NCI-H526 (cell line): ENCODE results near the gene EFHC1.
"Not testable (repeated sequence)": the region's sequence is repeated elsewhere in the genome, so short reads cannot be mapped to it uniquely, and the experiment has no call there.

Source experiments
- DNase-seq, 2 experiments: peaks; one replicate each; lab custom pipeline; 2025; lab: John Stamatoyannopoulos, UW

The EFHC1 gene

DNA sequence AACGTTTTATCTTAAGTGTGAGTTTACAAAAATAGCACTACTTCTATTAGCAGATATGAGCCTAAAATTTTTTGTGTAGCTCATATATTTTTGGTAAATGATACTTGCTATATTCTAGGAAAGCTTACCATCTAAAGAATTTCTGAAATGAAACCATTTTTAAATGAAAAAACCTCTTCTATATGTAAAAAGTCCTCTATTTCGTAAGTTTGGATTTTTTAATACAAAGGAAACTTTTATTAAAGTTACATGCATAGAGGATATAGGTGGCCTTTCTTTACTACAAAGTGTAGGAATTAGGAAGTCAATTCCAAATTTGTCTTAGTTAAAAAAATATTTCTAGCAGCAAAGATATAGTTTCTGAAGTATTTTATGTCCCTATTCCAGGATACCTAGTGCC, 18.8 kb downstream of the EFHC1 start:
- no peak for DNase-seq

DNA sequence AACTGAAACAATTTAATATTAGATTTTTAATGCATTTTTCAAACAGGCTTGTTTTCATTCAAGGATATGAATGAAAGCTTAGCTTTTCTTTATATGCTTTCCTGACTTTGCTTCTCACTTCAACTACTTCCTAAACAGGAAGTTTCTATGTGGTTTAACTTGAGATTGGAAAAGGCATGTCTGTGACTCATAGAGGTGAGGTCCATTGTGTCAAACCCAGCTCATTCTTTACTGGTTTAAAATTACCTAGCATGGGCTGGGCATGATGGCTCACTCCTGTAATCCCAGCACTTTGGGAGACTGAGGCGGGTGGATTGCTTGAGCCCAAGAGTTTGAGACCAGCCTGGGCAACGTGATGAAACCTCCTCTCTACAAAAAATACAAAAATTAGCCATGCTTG, 34.4 kb downstream of the EFHC1 start:
- no peak for DNase-seq

DNA sequence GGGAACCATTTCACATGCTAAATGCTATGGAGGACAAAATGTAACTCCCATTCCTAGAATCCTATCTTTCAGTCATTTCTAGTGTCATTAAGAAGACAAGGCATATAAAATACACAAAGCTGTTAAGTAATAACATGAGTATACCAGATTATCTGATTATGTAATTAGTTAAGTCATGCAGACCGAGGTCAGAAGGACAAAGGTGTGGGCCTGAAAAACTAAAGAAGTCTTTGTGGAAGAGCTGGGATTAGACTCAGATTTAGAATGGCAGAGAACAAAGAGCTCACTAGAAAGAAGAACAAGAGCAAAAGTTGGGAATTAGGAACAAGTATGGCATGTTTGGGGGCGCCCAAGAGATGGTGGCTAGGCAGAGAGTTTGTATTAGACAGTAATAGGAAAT, 37.0 kb downstream of the EFHC1 start:
- no peak for DNase-seq

GRCh38 chr6:52461194-52461593, 41.1 kb downstream of the EFHC1 start:
- not testable (repeated sequence) for DNase-seq

DNA sequence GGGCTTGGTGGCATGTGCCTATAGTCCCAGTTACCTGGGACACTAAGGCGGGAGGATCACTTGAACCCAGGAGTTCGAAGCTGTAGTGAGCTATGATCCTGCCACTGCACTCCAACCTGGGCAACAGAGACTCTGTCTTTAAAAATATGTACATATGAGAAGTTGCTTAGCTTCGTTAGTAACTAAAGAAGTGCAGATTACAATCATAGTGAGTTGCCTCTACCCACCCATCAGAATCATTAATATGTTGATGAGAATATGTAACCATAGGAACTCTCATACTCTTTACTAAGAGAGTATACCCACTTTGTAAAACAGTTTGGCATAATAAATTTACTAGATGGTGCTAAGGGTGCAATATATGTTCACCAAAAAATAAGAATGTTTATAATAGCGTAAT, 54.0 kb downstream of the EFHC1 start:
- no peak for DNase-seq

DNA sequence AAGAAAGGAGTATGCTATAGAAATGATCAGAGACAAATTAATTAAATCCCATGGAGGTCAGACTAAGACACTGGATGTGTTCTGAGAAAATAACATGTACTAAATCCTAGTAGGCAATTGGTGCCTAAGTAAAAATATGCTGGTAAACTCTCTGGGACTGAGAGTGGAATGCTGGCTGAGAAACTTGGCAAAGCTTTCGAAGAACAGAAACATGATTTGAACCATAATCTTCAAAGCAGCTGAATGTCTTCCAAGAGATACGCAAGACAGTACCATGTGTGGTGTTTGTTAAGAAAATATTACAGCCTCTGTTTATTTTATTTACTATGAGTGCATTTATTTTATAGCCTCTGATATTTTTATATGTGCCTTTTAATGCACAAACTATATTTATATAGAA, 55.2 kb downstream of the EFHC1 start:
- DNase-seq, result no peak

DNA sequence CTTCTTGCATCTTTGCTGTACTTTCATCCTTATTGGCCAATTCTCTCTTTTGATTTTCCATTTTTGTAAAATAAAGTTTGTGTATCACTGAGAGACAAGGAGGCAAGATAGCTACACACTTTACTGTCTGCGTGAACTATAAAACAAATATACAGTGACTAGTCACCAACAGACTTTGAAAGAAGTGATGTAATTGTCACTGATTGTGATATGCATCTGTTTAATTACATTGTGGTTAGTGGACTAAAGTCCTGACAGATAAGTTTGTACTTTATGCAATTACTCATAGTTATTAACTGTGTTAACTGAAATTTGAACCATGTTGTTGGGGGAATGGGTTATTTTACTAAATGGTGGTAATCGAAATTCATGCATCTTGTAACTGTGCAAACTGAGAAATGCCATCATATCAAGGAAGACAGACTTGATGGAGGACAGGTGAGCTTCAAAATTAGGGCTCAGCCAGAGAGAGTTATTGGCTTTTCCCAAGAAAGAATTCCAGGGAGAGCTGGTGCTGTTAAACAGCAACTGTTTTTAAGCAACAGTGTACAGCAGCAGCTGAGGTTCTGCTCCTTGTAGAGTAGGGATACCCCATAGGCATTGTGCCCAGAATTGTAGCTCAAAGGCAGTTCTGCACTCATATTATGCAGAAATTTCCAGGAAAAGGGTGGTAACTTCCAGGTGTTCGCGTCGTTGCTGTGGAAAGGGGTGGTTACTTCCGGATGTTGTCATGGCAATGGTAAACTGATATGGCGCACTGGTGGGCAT, 62.9 kb downstream of the EFHC1 start:
- DNase-seq, result no peak

- DNase-seq, result no peak
Measured at GRCh38 chr6:52483671-52484003, 63.5 kb downstream of the EFHC1 start.

DNA sequence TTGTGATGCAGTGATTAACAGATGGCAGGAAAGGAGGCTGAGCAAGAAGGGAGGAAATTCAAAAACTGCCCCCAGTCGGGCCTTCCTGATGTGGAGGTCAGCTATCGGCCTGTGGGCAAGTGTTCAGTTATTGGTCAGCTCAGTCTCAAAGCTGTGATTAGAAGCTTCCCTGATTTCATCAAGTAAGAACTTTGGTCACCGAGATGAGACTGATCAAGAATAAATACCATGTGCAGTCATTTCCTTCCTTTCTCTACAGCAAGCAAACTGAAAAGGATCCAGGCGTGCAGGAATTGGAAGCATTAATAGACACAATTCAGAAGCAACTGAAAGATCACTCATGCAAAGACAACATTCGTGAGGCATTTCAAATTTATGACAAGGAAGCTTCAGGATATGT, 69.7 kb downstream of the EFHC1 start:
- no peak for DNase-seq

GRCh38 chr6:52491203-52492069, 71.3 kb downstream of the EFHC1 start:
- no peak for DNase-seq

DNA sequence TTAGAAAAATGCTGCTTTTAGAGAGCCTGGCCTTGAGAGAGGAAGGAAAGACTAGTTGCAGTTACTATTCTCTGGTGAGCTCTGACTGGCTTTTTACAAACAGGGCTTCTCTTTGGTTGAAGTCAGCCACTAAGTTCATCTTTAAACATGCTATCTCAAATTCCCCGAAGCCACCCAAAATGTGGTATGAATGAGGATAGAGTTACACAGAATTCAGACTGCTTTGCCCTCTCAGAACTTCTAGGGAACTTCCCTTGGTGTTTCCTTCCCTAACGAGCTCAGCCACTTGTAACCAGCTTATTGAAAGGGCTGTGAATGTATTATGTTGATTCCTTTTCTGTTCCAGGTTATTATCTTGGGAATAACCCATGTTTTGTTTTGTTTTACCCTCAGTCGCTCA, 73.5 kb downstream of the EFHC1 start:
- no peak for DNase-seq

DNA sequence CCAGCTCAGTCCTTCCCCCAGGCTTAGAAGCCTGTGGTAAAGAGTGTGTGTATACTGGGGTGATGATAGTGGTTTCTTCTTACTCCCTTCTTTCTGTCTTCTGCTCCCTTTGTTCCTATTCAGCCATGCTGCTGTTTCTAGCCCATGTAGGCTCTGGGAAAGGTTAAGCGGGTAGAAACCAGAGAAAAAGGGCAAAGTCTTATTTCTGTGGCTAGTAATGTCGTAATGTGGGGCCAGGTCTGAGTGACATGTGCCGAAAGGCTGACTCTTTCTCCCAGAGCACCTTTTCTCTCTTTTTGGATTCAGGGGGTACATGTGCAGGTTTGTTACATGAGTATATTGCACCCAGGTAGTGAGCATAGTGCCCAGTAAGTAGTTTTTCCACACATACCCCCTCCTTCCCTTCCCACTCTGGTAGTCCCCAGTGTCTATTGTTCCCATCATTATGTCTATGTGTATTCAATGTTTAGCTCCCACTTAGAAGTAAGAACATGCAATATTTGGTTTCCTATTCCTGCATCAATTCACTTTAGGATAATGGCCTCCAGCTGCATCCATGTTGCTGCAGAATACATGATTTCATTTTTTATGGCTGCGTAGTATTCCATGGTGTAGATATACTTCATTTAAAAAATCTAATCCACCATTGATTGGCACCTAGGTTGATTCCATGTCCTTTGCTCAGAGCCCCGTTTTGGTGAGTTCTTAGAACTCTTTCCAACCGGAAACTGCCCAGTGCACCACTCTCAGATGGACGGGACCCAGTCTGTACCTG, 74.3 kb downstream of the EFHC1 start:
- DNase-seq, result no peak

GRCh38 chr6:52495922-52496321, 75.8 kb downstream of the EFHC1 start:
- DNase-seq, result no peak

DNA sequence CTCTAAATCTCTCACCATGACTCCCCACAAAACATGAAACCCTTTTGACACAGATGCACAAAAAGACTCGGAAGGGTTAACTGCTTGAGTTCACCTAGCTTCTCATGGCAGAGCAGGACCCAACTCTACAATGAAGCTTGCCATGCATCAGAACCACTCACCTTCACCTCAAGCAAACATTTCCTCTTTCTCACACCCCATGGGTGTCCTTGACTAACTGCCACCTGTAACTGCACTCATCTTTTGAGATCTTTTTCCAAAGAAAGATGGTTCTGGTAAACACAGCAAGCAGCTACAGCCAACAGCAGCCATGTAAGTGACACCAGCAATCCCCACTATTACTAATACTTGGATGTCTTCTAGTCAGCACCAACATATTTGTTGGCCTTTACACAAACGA, 76.5 kb downstream of the EFHC1 start:
- DNase-seq, result no peak

DNA sequence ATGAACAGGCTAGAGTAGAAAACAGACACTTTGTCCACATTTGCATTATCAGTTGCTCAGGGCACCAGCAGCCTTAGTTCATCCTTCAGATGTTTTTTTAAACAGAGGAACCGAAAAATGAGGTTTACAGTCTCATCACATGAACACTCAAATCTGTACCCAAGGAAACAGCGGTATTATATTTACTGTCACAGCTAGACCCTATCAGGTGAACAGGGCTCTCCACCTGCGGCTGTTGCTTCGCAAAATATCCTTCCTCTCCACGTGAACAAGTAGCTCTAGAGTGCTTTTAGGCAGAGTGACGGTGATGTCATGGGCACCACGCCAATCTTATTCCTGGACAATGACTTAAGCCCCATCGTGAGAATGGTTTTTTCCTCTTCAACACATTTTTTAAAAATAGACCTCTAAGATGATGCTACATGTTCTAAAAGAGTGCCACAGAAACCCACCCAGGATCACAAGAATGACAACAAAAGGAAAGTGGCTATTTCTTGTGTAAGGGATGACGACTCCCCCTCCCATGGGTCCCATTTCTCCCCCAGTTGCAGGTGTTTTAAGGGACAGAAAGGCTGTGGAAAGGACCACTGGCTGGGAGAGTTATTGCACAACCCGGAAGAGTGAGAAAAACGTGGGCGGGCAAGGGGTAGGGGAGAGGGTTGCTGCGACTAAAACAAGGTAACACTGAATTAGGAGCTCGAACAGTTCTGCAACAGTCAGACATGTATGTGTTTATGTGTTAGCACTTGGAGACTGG, 77.7 kb downstream of the EFHC1 start:
- no peak for DNase-seq

GRCh38 chr6:52498538-52499017, 78.4 kb downstream of the EFHC1 start:
- no peak for DNase-seq

GRCh38 chr6:52499026-52499425, 78.9 kb downstream of the EFHC1 start:
- DNase-seq, result no peak

- DNase-seq, result no peak
Measured at GRCh38 chr6:52499681-52500236, 79.6 kb downstream of the EFHC1 start.

- DNase-seq, result no peak
Measured at GRCh38 chr6:52500238-52501129, 80.3 kb downstream of the EFHC1 start.

DNA sequence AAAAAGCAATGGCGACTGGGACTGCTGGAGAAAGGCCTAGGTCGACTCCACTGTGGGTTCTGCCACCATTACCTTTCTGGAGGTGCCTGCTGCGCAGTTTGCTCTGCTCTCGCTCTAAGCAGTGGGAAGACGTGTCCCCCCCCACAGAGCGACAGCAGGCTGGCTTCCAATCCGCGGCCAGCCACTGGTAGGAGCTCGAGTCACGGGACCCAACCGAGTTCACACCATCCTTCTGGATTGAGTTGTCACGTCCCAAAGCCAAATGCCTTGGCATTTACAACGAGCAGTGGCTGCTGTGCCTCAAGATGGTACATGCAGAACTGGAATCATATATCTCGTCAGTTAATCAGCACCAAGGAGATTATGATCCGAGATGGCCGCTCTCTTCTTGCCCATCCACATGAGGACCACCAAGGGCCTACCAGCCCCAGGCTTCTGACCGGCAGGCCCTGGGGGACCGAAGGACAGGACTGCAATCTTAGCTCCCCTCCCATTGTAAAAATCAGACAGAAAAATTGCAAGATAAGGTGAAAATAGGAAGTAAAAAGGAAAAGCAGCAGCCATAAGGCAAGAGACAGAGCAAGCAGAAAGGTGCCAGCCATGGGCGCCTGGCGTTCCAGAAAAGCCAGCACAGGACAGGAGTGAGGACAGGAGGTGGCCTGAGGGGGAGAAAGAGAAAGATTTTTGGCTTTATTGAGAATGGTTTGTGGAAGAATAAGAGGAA, 82.3 kb downstream of the EFHC1 start:
- DNase-seq, result no peak
